ENCODE data around the gene CDK2.

GRCh38 chr12:55940065-55940732 lies 26.4 kb upstream of the CDK2 start:
- TF ChIP-seq CTCF (IDR thresholded peaks at IDR 0.05; ENCODE audit: low read depth, low read length, missing input control) (peak; percentile 86), TAF1 (conservative IDR thresholded peaks at IDR 0.05) (no peak), YY1 (IDR thresholded peaks at IDR 0.05) (peak; percentile 14), RXRA (IDR thresholded peaks at IDR 0.05) (peak in 1 of 2 donors; percentile 27), ATF3 (IDR thresholded peaks at IDR 0.05) (no peak)
